Kidney (tissue), 14 donors: ENCODE data around the gene SEPTIN1. TPM values are rescaled to one million over a fixed set of nuclear protein-coding genes. Genes with fewer than 3 reads are reported as not detected.

Experiments used
- DNase-seq, 5 donors: peaks; one replicate each; pipeline ENCODE4 v3.0.0-alpha.2; 2013 to 2020
- FAIRE-seq: peaks from 2 replicates; lab custom pipeline; 2012; peaks lifted over from hg19 to GRCh38; lab: Jason Lieb, UNC
- H3K27ac ChIP-seq, 2 donors: one replicate each; pipeline ENCODE4 v1.7.0; 2013; ENCODE audit warnings: low read depth in 2 of 2, low read length in 2 of 2, inconsistent platforms in 1 of 2
- H3K27me3 ChIP-seq: one replicate; pipeline ENCODE4 v1.7.1; 2013; ENCODE audit warnings: low read length, inconsistent platforms; ENCODE audit not compliant: control insufficient read depth, insufficient read depth
- H3K36me3 ChIP-seq, 3 donors: one replicate each; pipeline versions ENCODE4 v1.7.0 to v1.7.1; 2013; ENCODE audit warnings: low read length in 3 of 3, control low read depth in 1 of 3, inconsistent platforms in 1 of 3; ENCODE audit not compliant: insufficient read depth in 3 of 3, control insufficient read depth in 2 of 3
- H3K4me1 ChIP-seq, 3 donors: one replicate each; pipeline versions ENCODE4 v1.7.0 to v1.7.1; 2013; ENCODE audit warnings: low read length in 3 of 3, inconsistent platforms in 1 of 3, low read depth in 1 of 3; ENCODE audit not compliant: control insufficient read depth in 2 of 3, insufficient read depth in 2 of 3
- H3K4me3 ChIP-seq, 3 donors: one replicate each; pipeline versions ENCODE4 v1.7.0 to v1.8.1; 2013; ENCODE audit warnings: low read length in 3 of 3, control low read depth in 1 of 3, inconsistent platforms in 1 of 3
- H3K9ac ChIP-seq, 3 donors: one replicate each; pipeline versions ENCODE4 v1.7.0 to v1.7.1; 2013; ENCODE audit warnings: low read length in 3 of 3, control low read depth in 1 of 3, inconsistent platforms in 1 of 3
- H3K9me3 ChIP-seq, 3 donors: one replicate each; pipeline versions ENCODE4 v1.7.0 to v1.7.1; 2013; ENCODE audit warnings: low read length in 3 of 3, control low read depth in 1 of 3, inconsistent platforms in 1 of 3; ENCODE audit not compliant: control insufficient read depth in 2 of 3, insufficient read depth in 1 of 3
- CTCF ChIP-seq: IDR thresholded peaks from 3 replicates; pipeline ENCODE4 v1.5.1; 2012; ENCODE audit warnings: mild to moderate bottlenecking, moderate library complexity, borderline replicate concordance; ENCODE audit not compliant: insufficient read depth; ENCODE audit errors: extremely low read depth
- intact Hi-C: fragments of 100-400 bp; cut with DNase I; formaldehyde crosslinking; loops from one replicate; pipeline ENCODE4 v1.11.1; 2022
- polyA plus RNA-seq: library from polyadenylated mRNA; stranded (reverse); fragments of 350-450 nt; fragmentation: Illumina TruSeq; extraction: RNeasy Lipid Tissue Mini Kit (QIAGEN cat#74804); gene quantifications from one replicate; pipeline ENCODE4 v1.2.3, GENCODE V29; 2014; ENCODE audit warnings: low read depth, low replicate concordance; ENCODE audit not compliant: insufficient read depth
- total RNA-seq: library from RNA; stranded (reverse); fragmentation: NEBNext Ultra II Directional; extraction: Animal tissue kit (Norgen Biotek cat#: 25700); gene quantifications from one replicate; pipeline ENCODE4 v1.2.1, GENCODE V29; 2021
- donor health status: control.
- donor health status: control.
- donor health status: control.
- donor health status: control.
- donor health status: control.
- donor health status: DM: yes; HTN: yes; CAD: no.
- donor health status: Normal renal cell carcinoma (clear cell type).

SEPTIN1 gene
- total and polyA plus RNA-seq, 2 donors from 2014 or later, result 5.0 to 12.8 TPM

DNA sequence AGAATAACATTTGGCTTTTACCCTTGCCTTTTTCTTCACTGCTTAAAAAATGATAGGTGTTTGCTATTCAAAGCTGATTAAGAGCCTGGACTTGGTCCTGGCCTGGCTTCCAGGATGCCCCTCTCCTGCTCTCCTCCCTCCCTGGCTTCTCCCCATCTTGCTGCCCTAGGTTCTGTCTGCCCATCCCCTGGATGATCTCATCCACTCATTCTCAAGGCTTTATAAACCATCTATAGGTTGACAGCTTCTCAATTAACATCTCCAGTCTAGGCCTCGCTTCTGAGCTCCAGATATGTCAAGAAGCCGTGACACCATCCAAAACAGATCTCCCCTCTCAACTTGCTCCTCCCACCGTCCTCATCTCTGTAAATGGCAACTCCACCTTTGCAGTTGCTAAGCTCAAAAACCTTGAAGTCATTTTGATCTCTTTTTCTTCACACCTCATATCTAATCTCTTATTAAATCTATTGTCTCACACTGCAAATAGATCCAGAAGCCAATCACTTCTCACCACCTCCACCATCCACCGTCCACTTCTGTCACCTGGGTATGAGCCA is 33.8 kb upstream of the SEPTIN1 start:
- Histone ChIP-seq H3K36me3 (peaks cover 0 to 5% (median 4%) of the 10 kb centered on the region in 3 donors), H3K27me3 (no peaks in the 10 kb centered on the region), H3K27ac (no peak overlapping the region), H3K4me1 (peaks cover 0 to 25% (median 7%) of the 10 kb centered on the region in 3 donors), H3K4me3 (no peak overlapping the region), H3K9me3 (no peaks in the 10 kb centered on the region), H3K9ac (no peak overlapping the region)
- intact Hi-C loops, result no loop called here
- DNase-seq (no peak), FAIRE-seq (no peak)
- no peak for TF ChIP-seq CTCF

GRCh38 chr16:30414159-30414558 is 31.8 kb upstream of the SEPTIN1 start:
- Histone ChIP-seq H3K27ac (peak overlapping the region; percentile 78 to 92), H3K9me3 (no peaks in the 10 kb centered on the region), H3K9ac (peak overlapping the region in 1 of 3 donors; percentile 80), H3K27me3 (no peaks in the 10 kb centered on the region), H3K36me3 (peaks cover 0 to 5% (median 4%) of the 10 kb centered on the region in 3 donors), H3K4me1 (peaks cover 0 to 25% (median 9%) of the 10 kb centered on the region in 3 donors), H3K4me3 (no peak overlapping the region)
- TF ChIP-seq CTCF, result no peak
- peak in 1 of 5 donors; percentile 35 for DNase-seq
- intact Hi-C loops, result no loop called here
- FAIRE-seq, result no peak

GRCh38 chr16:30413112-30413806 is 30.9 kb upstream of the SEPTIN1 start:
- no peak for TF ChIP-seq CTCF
- no peaks in the 10 kb centered on the region for H3K27me3 ChIP-seq
- H3K9ac ChIP-seq, result peak overlapping the region in 1 of 3 donors; percentile 80
- H3K9me3 ChIP-seq, result no peaks in the 10 kb centered on the region
- H3K4me3 ChIP-seq, result no peak overlapping the region
- FAIRE-seq (peak; percentile 21), DNase-seq (no peak)
- peaks cover 0 to 5% (median 4%) of the 10 kb centered on the region in 3 donors for H3K36me3 ChIP-seq
- intact Hi-C loops, result no loop called here
- peak overlapping the region; percentile 79 to 92 for H3K27ac ChIP-seq
- peaks cover 0 to 25% (median 12%) of the 10 kb centered on the region in 3 donors for H3K4me1 ChIP-seq
